Karpas-422 (cell line): Measurements from ENCODE around the gene CRKL. TPM values are rescaled to one million over a fixed set of nuclear protein-coding genes. Genes with fewer than 3 reads are reported as not detected.

Experiments used
- DNase-seq: peaks from one replicate; pipeline ENCODE4 v3.0.0-alpha.2; 2015
- H2AFZ ChIP-seq: fragments of 200-600 bp; sonication (generic); 2 replicates; pipeline ENCODE4 v1.6.1; 2014; ENCODE audit warnings: antibody characterized with exemption, low read length, mixed read lengths
- H3K27ac ChIP-seq: fragments of 200-600 bp; sonication (generic); 2 replicates; pipeline ENCODE4 v1.5.1; 2014; ENCODE audit warnings: mild to moderate bottlenecking, low read length, moderate library complexity
- H3K27me3 ChIP-seq: fragments of 200-600 bp; sonication (generic); 2 replicates; pipeline ENCODE4 v1.6.1; 2014; ENCODE audit warnings: low read length, mixed read lengths
- H3K36me3 ChIP-seq: fragments of 200-600 bp; sonication (generic); 2 replicates; pipeline ENCODE4 v1.6.1; 2014; ENCODE audit warnings: low read length, mixed read lengths; ENCODE audit not compliant: insufficient read depth
- H3K4me1 ChIP-seq: fragments of 200-600 bp; sonication (generic); 2 replicates; pipeline ENCODE4 v1.6.1; 2014; ENCODE audit warnings: mild to moderate bottlenecking, low read length, mixed read lengths
- H3K4me2 ChIP-seq: fragments of 200-600 bp; sonication (generic); 2 replicates; pipeline ENCODE4 v1.6.1; 2014; ENCODE audit warnings: low read length, low read depth, mild to moderate bottlenecking; ENCODE audit not compliant: poor library complexity, severe bottlenecking
- H3K4me3 ChIP-seq: fragments of 200-600 bp; sonication (generic); 2 replicates; pipeline ENCODE4 v1.5.1; 2014; ENCODE audit warnings: mild to moderate bottlenecking, antibody characterized with exemption, low read length, mixed read lengths
- H3K79me2 ChIP-seq: fragments of 200-600 bp; sonication (generic); 2 replicates; pipeline ENCODE4 v1.6.1; 2014; ENCODE audit warnings: mild to moderate bottlenecking, low read length, mixed read lengths
- H3K9ac ChIP-seq: fragments of 200-600 bp; sonication (generic); 2 replicates; pipeline ENCODE4 v1.6.0; 2014; ENCODE audit warnings: low read length
- H3K9me2 ChIP-seq: fragments of 200-600 bp; sonication (generic), shearing (Covaris generic); replicated peaks from 2 replicates; pipeline ENCODE4 v1.6.0; 2014; ENCODE audit warnings: mild to moderate bottlenecking, low read length, moderate library complexity; ENCODE audit not compliant: insufficient read depth
- H3K9me3 ChIP-seq: fragments of 300-700, 200-600 bp; sonication (generic); 2 replicates; pipeline ENCODE4 v1.6.1; 2014; ENCODE audit warnings: low read length, mixed read lengths
- H4K20me1 ChIP-seq: fragments of 200-600 bp; sonication (generic); 2 replicates; pipeline ENCODE4 v1.6.1; 2014; ENCODE audit warnings: mild to moderate bottlenecking, antibody characterized with exemption, low read length, low read depth; ENCODE audit not compliant: insufficient read depth
- total RNA-seq: library from RNA; depleted of rRNA; stranded (reverse); fragments of >200 nt; shearing (Covaris generic); gene quantifications from 2 replicates; pipeline ENCODE4 v1.2.3, GENCODE V29; 2014; ENCODE audit warnings: low replicate concordance

CRKL gene
- total RNA-seq, 1 experiment from 2014 or later, result 58.4 TPM

- Histone ChIP-seq H3K9ac (no peak overlapping the region), H3K36me3 (peaks cover 33% of the 10 kb centered on the region; the same call in 1 of the 2 replicates)
These were observed 36.7 kb downstream of the CRKL start for GRCh38 chr22:20953668-20954500.

GRCh38 chr22:20955548-20955947, 38.3 kb downstream of the CRKL start:
- no peak for DNase-seq
- Histone ChIP-seq H3K9me3 (no peaks in the 10 kb centered on the region), H2AFZ (no peak overlapping the region), H3K4me3 (no peak overlapping the region), H3K27me3 (no peaks in the 10 kb centered on the region), H3K9ac (no peak overlapping the region), H3K79me2 (peaks cover 6% of the 10 kb centered on the region), H3K36me3 (peaks cover 22% of the 10 kb centered on the region; the same call in 1 of the 2 replicates), H4K20me1 (peaks cover 34% of the 10 kb centered on the region), H3K4me2 (no peak overlapping the region), H3K4me1 (peaks cover 2% of the 10 kb centered on the region; the same call in 1 of the 2 replicates), H3K27ac (no peak overlapping the region), H3K9me2 (no peaks in the 10 kb centered on the region)

More at GRCh38 chr22:20953668-20954500, 36.7 kb downstream of the CRKL start:
- Histone ChIP-seq H3K4me3 (no peak overlapping the region), H3K4me1 (peaks cover 2% of the 10 kb centered on the region; the same call in 1 of the 2 replicates), H4K20me1 (peaks cover 49% of the 10 kb centered on the region), H3K4me2 (no peak overlapping the region), H3K27ac (no peak overlapping the region), H2AFZ (no peak overlapping the region), H3K9me3 (no peaks in the 10 kb centered on the region), H3K79me2 (peaks cover 19% of the 10 kb centered on the region), H3K27me3 (no peaks in the 10 kb centered on the region), H3K9me2 (no peaks in the 10 kb centered on the region)
- DNase-seq, result no peak

GRCh38 chr22:20956258-20957101, 39.3 kb downstream of the CRKL start:
- Histone ChIP-seq H3K4me2 (no peak overlapping the region), H3K9me2 (no peaks in the 10 kb centered on the region), H3K36me3 (peaks cover 14% of the 10 kb centered on the region; the same call in 1 of the 2 replicates), H3K27ac (no peak overlapping the region), H4K20me1 (peaks cover 25% of the 10 kb centered on the region), H3K79me2 (no peaks in the 10 kb centered on the region), H3K4me3 (no peak overlapping the region), H3K4me1 (peaks cover 2% of the 10 kb centered on the region; the same call in 1 of the 2 replicates), H3K27me3 (no peaks in the 10 kb centered on the region), H2AFZ (no peak overlapping the region), H3K9me3 (no peaks in the 10 kb centered on the region), H3K9ac (no peak overlapping the region)
- DNase-seq, result no peak

GRCh38 chr22:20957102-20957682, 40.0 kb downstream of the CRKL start:
- H4K20me1 ChIP-seq, result peaks cover 21% of the 10 kb centered on the region
- no peaks in the 10 kb centered on the region for H3K79me2 ChIP-seq

GRCh38 chr22:20957683-20958431, 40.6 kb downstream of the CRKL start:
- H3K9ac ChIP-seq, result peak overlapping the region; percentile 33; the same call in 1 of the 2 replicates
- peaks cover 15% of the 10 kb centered on the region; the same call in 1 of the 2 replicates for H4K20me1 ChIP-seq
- DNase-seq, result peak; percentile 57

More at GRCh38 chr22:20957102-20957682, 40.0 kb downstream of the CRKL start:
- H2AFZ ChIP-seq, result no peak overlapping the region
- no peaks in the 10 kb centered on the region for H3K27me3 ChIP-seq
- H3K9me2 ChIP-seq, result no peaks in the 10 kb centered on the region
- H3K4me3 ChIP-seq, result peak overlapping the region; percentile 19; the same call in 1 of the 2 replicates
- H3K27ac ChIP-seq, result no peak overlapping the region
- peaks cover 2% of the 10 kb centered on the region; the same call in 1 of the 2 replicates for H3K4me1 ChIP-seq
- peaks cover 7% of the 10 kb centered on the region; the same call in 1 of the 2 replicates for H3K36me3 ChIP-seq
- H3K9me3 ChIP-seq, result no peaks in the 10 kb centered on the region
- H3K9ac ChIP-seq, result peak overlapping the region; percentile 33; the same call in 1 of the 2 replicates
- DNase-seq, result no peak
- peak overlapping the region; percentile 40 for H3K4me2 ChIP-seq

GRCh38 chr22:20959578-20960461, 42.6 kb downstream of the CRKL start:
- Histone ChIP-seq H3K4me1 (peaks cover 2% of the 10 kb centered on the region; the same call in 1 of the 2 replicates), H3K4me2 (no peak overlapping the region), H3K4me3 (no peak overlapping the region), H3K79me2 (no peaks in the 10 kb centered on the region), H3K36me3 (no peaks in the 10 kb centered on the region), H3K27me3 (no peaks in the 10 kb centered on the region), H3K9me2 (no peaks in the 10 kb centered on the region), H3K27ac (no peak overlapping the region), H3K9me3 (no peaks in the 10 kb centered on the region), H4K20me1 (peaks cover 9% of the 10 kb centered on the region; the same call in 1 of the 2 replicates), H2AFZ (no peak overlapping the region), H3K9ac (no peak overlapping the region)
- DNase-seq, result no peak

More at GRCh38 chr22:20957683-20958431, 40.6 kb downstream of the CRKL start:
- Histone ChIP-seq H3K79me2 (no peaks in the 10 kb centered on the region), H3K4me2 (peak overlapping the region; percentile 40), H3K36me3 (0 out of 2 replicates have a peak, but pooled peaks cover 2% of the 10 kb centered on the region), H3K27me3 (no peaks in the 10 kb centered on the region), H3K27ac (no peak overlapping the region), H3K4me1 (peaks cover 2% of the 10 kb centered on the region; the same call in 1 of the 2 replicates), H3K4me3 (peak overlapping the region; percentile 19; the same call in 1 of the 2 replicates), H2AFZ (no peak overlapping the region), H3K9me2 (no peaks in the 10 kb centered on the region), H3K9me3 (no peaks in the 10 kb centered on the region)
